ENCODE measurements around the gene OR10A2.
A peak's percentile ranks its signal among the peaks of the same experiment; 100 is the strongest.

Gene OR10A2, protein sequence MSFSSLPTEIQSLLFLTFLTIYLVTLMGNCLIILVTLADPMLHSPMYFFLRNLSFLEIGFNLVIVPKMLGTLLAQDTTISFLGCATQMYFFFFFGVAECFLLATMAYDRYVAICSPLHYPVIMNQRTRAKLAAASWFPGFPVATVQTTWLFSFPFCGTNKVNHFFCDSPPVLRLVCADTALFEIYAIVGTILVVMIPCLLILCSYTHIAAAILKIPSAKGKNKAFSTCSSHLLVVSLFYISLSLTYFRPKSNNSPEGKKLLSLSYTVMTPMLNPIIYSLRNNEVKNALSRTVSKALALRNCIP

DNA sequence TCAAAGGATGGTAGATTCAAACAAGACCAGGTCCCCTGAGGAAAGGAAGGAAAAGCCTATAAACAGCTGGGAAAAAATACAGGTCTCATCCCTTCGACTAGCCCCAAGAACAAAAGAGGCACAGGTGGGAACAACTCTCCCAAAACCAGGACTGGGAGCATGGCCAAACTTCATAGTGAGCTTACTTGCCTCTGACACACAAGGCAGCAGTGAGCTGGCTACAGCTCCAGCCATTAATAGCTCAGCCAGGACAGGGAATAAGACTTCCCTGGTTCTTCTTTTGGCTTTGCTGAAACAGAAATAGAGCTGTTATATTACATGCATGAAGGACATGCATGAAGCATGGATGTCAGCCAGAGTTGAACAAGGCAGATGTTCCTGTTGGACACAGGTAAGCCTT is at the start of gene OR10A2:
Gene OR10A2 (plus strand): TSS at position 97 of the 400 bp plus-strand sequence. CDS start 6,698 bp downstream, outside the sequence.
- TF ChIP-seq, protein P1, sequence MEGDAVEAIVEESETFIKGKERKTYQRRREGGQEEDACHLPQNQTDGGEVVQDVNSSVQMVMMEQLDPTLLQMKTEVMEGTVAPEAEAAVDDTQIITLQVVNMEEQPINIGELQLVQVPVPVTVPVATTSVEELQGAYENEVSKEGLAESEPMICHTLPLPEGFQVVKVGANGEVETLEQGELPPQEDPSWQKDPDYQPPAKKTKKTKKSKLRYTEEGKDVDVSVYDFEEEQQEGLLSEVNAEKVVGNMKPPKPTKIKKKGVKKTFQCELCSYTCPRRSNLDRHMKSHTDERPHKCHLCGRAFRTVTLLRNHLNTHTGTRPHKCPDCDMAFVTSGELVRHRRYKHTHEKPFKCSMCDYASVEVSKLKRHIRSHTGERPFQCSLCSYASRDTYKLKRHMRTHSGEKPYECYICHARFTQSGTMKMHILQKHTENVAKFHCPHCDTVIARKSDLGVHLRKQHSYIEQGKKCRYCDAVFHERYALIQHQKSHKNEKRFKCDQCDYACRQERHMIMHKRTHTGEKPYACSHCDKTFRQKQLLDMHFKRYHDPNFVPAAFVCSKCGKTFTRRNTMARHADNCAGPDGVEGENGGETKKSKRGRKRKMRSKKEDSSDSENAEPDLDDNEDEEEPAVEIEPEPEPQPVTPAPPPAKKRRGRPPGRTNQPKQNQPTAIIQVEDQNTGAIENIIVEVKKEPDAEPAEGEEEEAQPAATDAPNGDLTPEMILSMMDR (IDR thresholded peaks at IDR 0.05; ENCODE audit: low read depth, low read length): no peak
- in situ Hi-C loops (cut with HindIII; ENCODE audit: low sequenced_read_pairs): no loop called here

DNA sequence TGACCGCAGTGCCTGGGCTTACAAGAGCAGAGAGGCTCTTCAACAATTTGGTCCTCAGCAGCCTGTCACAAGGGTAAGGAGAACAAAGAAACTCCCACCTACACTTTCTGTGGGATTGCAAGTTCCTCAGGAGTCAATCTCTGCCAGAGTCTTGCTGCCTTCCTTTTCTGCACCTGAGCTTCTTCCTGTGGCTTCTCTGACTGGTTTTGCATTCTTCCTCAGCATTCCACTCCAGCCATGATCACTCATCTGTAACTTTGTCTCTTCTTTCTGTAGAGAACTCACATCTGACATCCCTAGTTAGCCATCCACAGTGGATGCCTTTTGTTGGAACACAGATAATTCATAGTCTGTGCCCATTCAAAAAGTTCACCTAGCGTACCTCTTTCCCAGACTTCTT is 49.2 kb upstream of the OR10A2 start:
- no peak overlapping the region for H3K4me3 ChIP-seq (ENCODE audit: low read depth, low read length)
- in situ Hi-C loops (cut with HindIII; ENCODE audit: low sequenced_read_pairs): no loop called here
- TF ChIP-seq, protein P1 (IDR thresholded peaks at IDR 0.05; ENCODE audit: low read depth, low read length): no peak
- DNase-seq (ENCODE audit: low read depth, low spot score): no peak

More for the DNA sequence above, at the start of gene OR10A2:
- no peak within 1 kb of the TSS for H3K4me3 ChIP-seq (ENCODE audit: low read depth, low read length)
- peak; percentile 3 for DNase-seq (ENCODE audit: low read depth, low spot score)

DNA sequence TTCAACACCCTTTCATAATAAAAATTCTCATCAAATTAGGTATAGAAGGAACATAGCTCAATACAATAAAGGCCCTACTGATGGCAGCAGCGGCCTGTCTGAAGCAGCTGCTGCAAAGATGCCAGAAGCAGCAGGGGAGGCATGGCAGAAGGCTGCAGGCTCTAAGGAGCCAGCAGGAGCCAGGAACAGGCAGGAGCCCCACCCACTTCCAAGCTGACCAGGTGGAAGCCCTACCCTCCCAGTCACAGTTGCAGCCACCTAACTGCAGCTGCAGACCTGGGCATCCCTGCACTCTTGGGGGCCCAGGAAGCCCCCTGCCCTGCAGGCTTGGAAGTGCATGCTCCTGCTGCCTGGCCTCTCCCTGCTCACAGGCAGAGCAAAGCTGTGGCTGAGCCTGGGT is 45.2 kb upstream of the OR10A2 start:
- no peak for DNase-seq (ENCODE audit: low read depth, low spot score)
- in situ Hi-C loops (cut with HindIII; ENCODE audit: low sequenced_read_pairs): no loop called here
- TF ChIP-seq, protein P1 (IDR thresholded peaks at IDR 0.05; ENCODE audit: low read depth, low read length): no peak
- no peak overlapping the region for H3K4me3 ChIP-seq (ENCODE audit: low read depth, low read length)

DNA sequence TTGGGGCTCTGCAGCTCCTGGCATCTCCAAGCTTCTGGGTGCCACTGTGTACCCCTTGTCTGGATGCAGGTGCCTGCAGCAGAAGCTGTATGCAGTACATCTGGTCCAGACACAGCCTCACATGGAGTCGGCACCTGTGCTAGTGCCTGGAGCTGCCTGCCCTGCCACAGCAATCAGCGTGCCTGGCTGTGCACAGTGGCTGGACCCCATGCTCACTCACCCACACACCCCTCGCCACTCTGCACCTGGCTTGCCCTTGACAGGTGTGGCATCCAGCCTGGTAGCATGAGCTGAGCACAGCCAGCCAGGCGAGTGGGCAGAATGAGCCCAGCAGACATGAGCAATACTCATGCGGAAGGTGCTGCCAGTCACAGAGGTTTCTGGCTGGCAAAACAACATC is 43.9 kb upstream of the OR10A2 start:
- DNase-seq (ENCODE audit: low read depth, low spot score): no peak
- in situ Hi-C loops (cut with HindIII; ENCODE audit: low sequenced_read_pairs): no loop called here
- no peak overlapping the region for H3K4me3 ChIP-seq (ENCODE audit: low read depth, low read length)
- TF ChIP-seq, protein P1 (IDR thresholded peaks at IDR 0.05; ENCODE audit: low read depth, low read length): no peak

DNA sequence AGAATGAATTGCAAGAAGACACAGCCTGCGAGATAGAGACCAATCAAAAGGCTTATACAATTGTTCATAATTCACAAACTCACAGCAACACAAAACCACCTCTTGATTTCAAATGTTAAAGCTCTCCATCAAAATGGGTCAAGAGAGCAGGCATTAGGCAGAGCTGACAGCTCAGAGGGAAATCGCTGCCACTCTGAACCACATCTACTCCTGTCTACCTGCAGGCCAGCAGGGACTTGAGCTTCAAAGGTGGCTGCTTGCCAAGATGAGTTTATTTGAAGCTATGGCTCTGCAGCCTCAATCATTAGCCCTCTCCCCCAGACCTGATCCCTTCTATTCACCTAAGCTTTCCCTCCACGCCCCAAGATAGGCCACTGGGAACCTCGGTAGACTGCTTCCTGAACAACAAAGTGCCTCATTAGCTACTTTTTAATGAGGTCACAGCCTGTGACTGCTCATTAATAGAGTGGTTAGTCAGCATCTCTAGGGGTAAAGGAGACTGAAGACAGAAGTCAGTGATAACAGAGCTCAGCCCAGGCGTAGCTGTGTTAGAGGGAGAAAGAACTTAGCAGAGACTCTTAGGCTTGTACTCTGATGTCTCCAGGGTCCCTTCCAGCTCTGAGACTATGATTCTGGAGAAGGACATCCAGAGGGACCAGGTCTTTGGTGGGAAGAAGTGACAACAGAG is 38.6 kb upstream of the OR10A2 start:
- H3K4me3 ChIP-seq (ENCODE audit: low read depth, low read length): no peak overlapping the region
- TF ChIP-seq, protein P1 (IDR thresholded peaks at IDR 0.05; ENCODE audit: low read depth, low read length): no peak
- DNase-seq (ENCODE audit: low read depth, low spot score): no peak
- in situ Hi-C loops (cut with HindIII; ENCODE audit: low sequenced_read_pairs): no loop called here

DNA sequence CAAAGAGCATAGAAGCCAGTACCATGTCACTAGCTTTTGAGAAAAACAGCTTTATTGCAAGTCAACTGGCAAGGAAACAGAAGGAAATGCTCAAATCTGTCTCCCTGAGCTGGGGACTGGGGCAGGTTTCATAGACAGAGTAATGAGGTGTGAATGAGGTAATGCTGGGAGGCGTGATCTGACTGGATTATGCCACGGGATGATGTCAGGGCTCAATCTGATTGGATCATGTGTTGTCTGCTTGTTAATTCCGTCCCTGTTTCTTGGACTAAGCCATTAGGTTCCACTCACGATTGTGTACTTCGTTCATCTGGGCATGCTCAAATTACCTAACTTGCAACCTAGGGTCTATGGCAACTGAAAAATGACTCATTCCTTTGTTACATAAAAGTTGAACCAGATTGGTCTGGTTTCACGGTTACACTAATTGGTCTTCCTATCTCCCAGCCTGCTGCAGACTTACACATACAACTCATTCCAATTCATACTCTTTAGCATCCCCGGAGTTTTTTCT is 37.6 kb upstream of the OR10A2 start:
- TF ChIP-seq, protein P1 (IDR thresholded peaks at IDR 0.05; ENCODE audit: low read depth, low read length): no peak
- in situ Hi-C loops (cut with HindIII; ENCODE audit: low sequenced_read_pairs): no loop called here
- no peak overlapping the region for H3K4me3 ChIP-seq (ENCODE audit: low read depth, low read length)
- DNase-seq (ENCODE audit: low read depth, low spot score): no peak
